ENCODE data around the gene ATP9B. TPM values are rescaled to one million over a fixed set of nuclear protein-coding genes. Genes with fewer than 3 reads are reported as not detected.

ATP9B gene
- total and polyA plus RNA-seq, 2 experiments from 2014 or later = 8.5 to 12.8 TPM

GRCh38 chr18:79367989-79368388, 298.8 kb downstream of the ATP9B start:
- no peak overlapping the region for H3K9ac ChIP-seq
- in situ Hi-C loops (cut with MboI) = no loop called here
- H3F3A ChIP-seq (ENCODE audit: insufficient read depth) = peaks cover 8% of the 10 kb centered on the region; the same call in 1 of the 2 replicates
- no peaks in the 10 kb centered on the region for H3K9me3 ChIP-seq (ENCODE audit: low read depth)
- H3K9me2 ChIP-seq (ENCODE audit: insufficient read depth) = no peaks in the 10 kb centered on the region
- DNase-seq = no peak
- no peak overlapping the region for H3K4me2 ChIP-seq (ENCODE audit: unreplicated experiment)
- no peaks in the 10 kb centered on the region for H3K36me3 ChIP-seq (ENCODE audit: low read depth)
- no peak overlapping the region for H2AFZ ChIP-seq
- no peaks in the 10 kb centered on the region for H4K20me1 ChIP-seq (ENCODE audit: insufficient read depth)
- no peak for TF ChIP-seq EZH2 (IDR thresholded peaks at IDR 0.05; ENCODE audit: insufficient read depth, poor library complexity, severe bottlenecking)
- TF ChIP-seq EZH2phosphoT487 (IDR thresholded peaks at IDR 0.05; ENCODE audit: insufficient read depth, low read depth) = no peak
- peaks cover 9% of the 10 kb centered on the region; the same call in 1 of the 2 replicates for H3K4me1 ChIP-seq (ENCODE audit: insufficient read depth)
- H3K4me3 ChIP-seq = no peak overlapping the region
- 95 to 97% methylated on average over 17 to 18 of the region's 18 CpGs for WGBS, 2 experiments (ENCODE audit: low coverage in 1 of 2, low lambda C conversion rate in 2 of 2, missing lambda C conversion rate in 2 of 2)
- no peak overlapping the region for H3K27ac ChIP-seq
- no peaks in the 10 kb centered on the region for H3K79me2 ChIP-seq (ENCODE audit: insufficient read depth)
- no peaks in the 10 kb centered on the region for H3K27me3 ChIP-seq (replicated peaks; ENCODE audit: insufficient read depth)

DNA sequence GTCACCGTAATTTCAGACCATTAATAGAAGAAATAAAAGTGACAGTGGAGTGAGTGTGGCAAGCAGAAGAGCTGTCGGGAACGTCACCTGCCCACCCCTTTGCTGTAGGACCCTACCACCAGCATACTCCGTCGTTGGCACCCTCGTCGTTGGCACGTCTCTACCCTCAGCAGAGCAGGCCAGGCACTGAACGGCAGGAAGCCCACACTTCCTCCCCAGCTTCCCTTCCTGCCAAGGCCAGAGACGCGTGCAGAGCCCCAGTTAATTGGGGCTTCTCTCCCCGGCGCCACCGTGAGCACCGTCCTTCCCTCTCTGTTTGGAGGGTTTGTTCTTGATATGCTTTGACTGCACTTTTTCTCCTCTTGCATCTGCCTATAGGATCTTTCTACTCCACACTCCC, 299.5 kb downstream of the ATP9B start:
- no peaks in the 10 kb centered on the region for H3K9me3 ChIP-seq (ENCODE audit: low read depth)

DNA sequence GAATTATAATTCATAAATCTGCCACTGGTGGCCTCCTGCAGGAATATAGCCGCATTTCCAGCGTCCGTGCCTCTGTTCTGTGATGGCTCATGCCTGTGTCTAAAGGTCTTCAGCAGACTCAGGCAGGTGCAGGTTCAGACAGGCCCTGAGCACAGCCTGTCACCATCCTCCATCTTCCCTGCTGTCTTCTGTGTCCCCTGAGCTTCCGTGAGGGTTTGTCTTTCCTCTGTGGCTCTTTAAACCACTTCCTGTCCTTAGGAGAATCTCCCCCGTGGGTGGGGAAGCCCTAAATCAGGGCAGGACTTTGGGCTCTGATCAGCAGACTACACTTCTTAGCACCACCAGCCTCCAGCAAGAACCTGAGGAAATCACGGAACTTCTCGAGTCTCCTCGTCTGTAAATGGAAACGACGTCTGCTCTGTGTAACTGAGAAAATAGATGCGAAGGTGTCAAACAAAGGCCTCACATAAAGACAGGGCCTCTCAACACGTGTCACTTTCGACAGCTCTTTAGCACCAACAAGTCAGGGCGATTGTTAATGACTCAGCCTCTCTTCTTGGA, 302.4 kb downstream of the ATP9B start:
- no peaks in the 10 kb centered on the region for H3K27me3 ChIP-seq (replicated peaks; ENCODE audit: insufficient read depth)
- no peaks in the 10 kb centered on the region for H4K20me1 ChIP-seq (ENCODE audit: insufficient read depth)
- H3K79me2 ChIP-seq (ENCODE audit: insufficient read depth) = no peaks in the 10 kb centered on the region
- DNase-seq = no peak
- peaks cover under 1% of the 10 kb centered on the region; the same call in 1 of the 2 replicates for H3K4me1 ChIP-seq (ENCODE audit: insufficient read depth)
- H3K27ac ChIP-seq = no peak overlapping the region
- no peak for TF ChIP-seq EZH2phosphoT487 (IDR thresholded peaks at IDR 0.05; ENCODE audit: insufficient read depth, low read depth)
- no peak for TF ChIP-seq EZH2 (IDR thresholded peaks at IDR 0.05; ENCODE audit: insufficient read depth, poor library complexity, severe bottlenecking)
- H3K9me2 ChIP-seq (ENCODE audit: insufficient read depth) = no peaks in the 10 kb centered on the region
- in situ Hi-C loops (cut with MboI) = no loop called here
- no peaks in the 10 kb centered on the region for H3F3A ChIP-seq (ENCODE audit: insufficient read depth)
- WGBS, 2 experiments (ENCODE audit: low coverage in 1 of 2, low lambda C conversion rate in 2 of 2, missing lambda C conversion rate in 2 of 2) = 91 to 93% methylated on average over 14 of the region's 14 CpGs
- H2AFZ ChIP-seq = no peak overlapping the region
- no peak overlapping the region for H3K9ac ChIP-seq
- H3K4me2 ChIP-seq (ENCODE audit: unreplicated experiment) = no peak overlapping the region
- H3K9me3 ChIP-seq (ENCODE audit: low read depth) = no peaks in the 10 kb centered on the region
- H3K36me3 ChIP-seq (ENCODE audit: low read depth) = no peaks in the 10 kb centered on the region
- H3K4me3 ChIP-seq = no peak overlapping the region

More for the DNA sequence above, 299.5 kb downstream of the ATP9B start:
- H3K9me2 ChIP-seq (ENCODE audit: insufficient read depth) = no peaks in the 10 kb centered on the region
- no peaks in the 10 kb centered on the region for H4K20me1 ChIP-seq (ENCODE audit: insufficient read depth)
- no peak overlapping the region for H3K9ac ChIP-seq
- no peak overlapping the region for H3K4me2 ChIP-seq (ENCODE audit: unreplicated experiment)
- in situ Hi-C loops (cut with MboI) = no loop called here
- H3K4me1 ChIP-seq (ENCODE audit: insufficient read depth) = peaks cover 9% of the 10 kb centered on the region; the same call in 1 of the 2 replicates
- H3K36me3 ChIP-seq (ENCODE audit: low read depth) = no peaks in the 10 kb centered on the region
- no peak overlapping the region for H2AFZ ChIP-seq
- peaks cover 8% of the 10 kb centered on the region; the same call in 1 of the 2 replicates for H3F3A ChIP-seq (ENCODE audit: insufficient read depth)
- H3K27ac ChIP-seq = no peak overlapping the region
- no peaks in the 10 kb centered on the region for H3K27me3 ChIP-seq (replicated peaks; ENCODE audit: insufficient read depth)
- no peak overlapping the region for H3K4me3 ChIP-seq
- H3K79me2 ChIP-seq (ENCODE audit: insufficient read depth) = no peaks in the 10 kb centered on the region
- WGBS, 2 experiments (ENCODE audit: low coverage in 1 of 2, low lambda C conversion rate in 2 of 2, missing lambda C conversion rate in 2 of 2) = 97% methylated on average over 15 of the region's 15 CpGs
- no peak for DNase-seq
- TF ChIP-seq EZH2 (IDR thresholded peaks at IDR 0.05; ENCODE audit: insufficient read depth, poor library complexity, severe bottlenecking) (no peak), EZH2phosphoT487 (IDR thresholded peaks at IDR 0.05; ENCODE audit: insufficient read depth, low read depth) (no peak)

- WGBS, 2 experiments (ENCODE audit: low coverage in 1 of 2, low lambda C conversion rate in 2 of 2, missing lambda C conversion rate in 2 of 2) = 88 to 89% methylated on average over 10 of the region's 10 CpGs
- TF ChIP-seq EZH2phosphoT487 (IDR thresholded peaks at IDR 0.05; ENCODE audit: insufficient read depth, low read depth) = no peak
- TF ChIP-seq EZH2 (IDR thresholded peaks at IDR 0.05; ENCODE audit: insufficient read depth, poor library complexity, severe bottlenecking) = no peak
- Histone ChIP-seq H3K36me3 (ENCODE audit: low read depth) (no peaks in the 10 kb centered on the region), H3K4me3 (no peak overlapping the region), H4K20me1 (ENCODE audit: insufficient read depth) (no peaks in the 10 kb centered on the region), H3K9ac (no peak overlapping the region), H3K9me2 (ENCODE audit: insufficient read depth) (no peaks in the 10 kb centered on the region), H3K27ac (no peak overlapping the region), H3F3A (ENCODE audit: insufficient read depth) (no peaks in the 10 kb centered on the region), H3K79me2 (ENCODE audit: insufficient read depth) (no peaks in the 10 kb centered on the region), H3K4me1 (ENCODE audit: insufficient read depth) (no peaks in the 10 kb centered on the region), H3K9me3 (ENCODE audit: low read depth) (no peaks in the 10 kb centered on the region), H3K27me3 (replicated peaks; ENCODE audit: insufficient read depth) (no peaks in the 10 kb centered on the region), H3K4me2 (ENCODE audit: unreplicated experiment) (no peak overlapping the region), H2AFZ (no peak overlapping the region)
- no peak for DNase-seq
- in situ Hi-C loops (cut with MboI) = no loop called here
Observed at GRCh38 chr18:79372461-79372860, 303.3 kb downstream of the ATP9B start.

Measured in GM23248 (cell line).